Posterior cingulate gyrus (tissue), 11 donors: Measurements from ENCODE around the gene DNAL4.
A peak's percentile ranks its signal among the peaks of the same experiment; 100 is the strongest.

Experiments used
- DNase-seq, 10 donors: peaks; one replicate each; pipeline versions ENCODE4 v3.0.0 to v3.0.0-alpha.2; 2020 to 2021; ENCODE audit warnings: mixed read lengths in 3 of 10
- intact Hi-C: fragments of 100-400 bp; cut with DNase I; formaldehyde crosslinking; loops from one replicate; pipeline ENCODE4 v1.15.1; 2023

DNAL4 gene

DNA sequence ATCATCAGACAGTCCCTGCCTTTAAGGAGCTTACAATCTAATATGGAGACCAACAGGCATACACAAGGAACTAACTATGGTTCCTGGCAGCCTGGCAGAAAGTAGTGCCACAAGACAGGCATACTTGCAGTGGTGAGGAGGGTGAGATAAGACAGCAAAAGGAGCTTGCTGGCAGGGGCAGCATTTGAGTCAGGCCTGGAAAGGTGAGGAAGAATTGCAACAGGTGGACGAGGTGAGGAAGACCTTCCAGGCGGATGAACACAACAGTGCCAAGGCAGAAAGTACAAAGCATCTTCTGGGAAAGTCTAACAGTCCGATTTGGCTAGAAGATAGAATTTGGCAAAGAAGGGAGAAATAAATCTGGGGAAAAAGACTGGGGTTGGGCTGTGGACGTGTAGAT lies 4.3 kb downstream of the DNAL4 start:
- no peak for DNase-seq
- intact Hi-C loops = loop anchor here (5.0 kb wide), 1 partner anchor 43 kb away; no protein-coding TSS in a partner anchor

DNA sequence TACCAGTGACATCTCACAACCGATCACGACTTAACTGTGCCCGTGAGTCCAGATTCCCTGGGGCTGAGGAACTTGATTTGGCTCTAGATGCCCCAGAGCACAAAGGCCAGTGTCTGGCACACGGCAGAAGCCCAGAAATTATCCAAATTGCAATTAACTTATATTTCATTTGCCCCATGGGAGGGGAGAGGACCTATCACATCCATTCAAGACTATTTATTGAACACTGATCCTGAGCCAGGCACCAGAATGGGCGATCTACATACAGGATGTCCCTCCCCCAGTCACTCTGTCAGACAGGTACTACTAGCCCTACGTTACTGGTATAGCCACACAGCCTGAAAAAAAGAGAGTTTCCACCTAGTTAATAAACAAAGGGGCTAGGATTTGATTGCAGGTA lies 5.1 kb downstream of the DNAL4 start:
- no peak for DNase-seq
- intact Hi-C loops = loop anchor here (5.0 kb wide), 1 partner anchor 43 kb away; no protein-coding TSS in a partner anchor

- no peak for DNase-seq
- intact Hi-C loops = loop anchor here (5.0 kb wide), 1 partner anchor 44 kb away; no protein-coding TSS in a partner anchor
These were observed 5.7 kb downstream of the DNAL4 start for GRCh38 chr22:38788021-38788816.

DNA sequence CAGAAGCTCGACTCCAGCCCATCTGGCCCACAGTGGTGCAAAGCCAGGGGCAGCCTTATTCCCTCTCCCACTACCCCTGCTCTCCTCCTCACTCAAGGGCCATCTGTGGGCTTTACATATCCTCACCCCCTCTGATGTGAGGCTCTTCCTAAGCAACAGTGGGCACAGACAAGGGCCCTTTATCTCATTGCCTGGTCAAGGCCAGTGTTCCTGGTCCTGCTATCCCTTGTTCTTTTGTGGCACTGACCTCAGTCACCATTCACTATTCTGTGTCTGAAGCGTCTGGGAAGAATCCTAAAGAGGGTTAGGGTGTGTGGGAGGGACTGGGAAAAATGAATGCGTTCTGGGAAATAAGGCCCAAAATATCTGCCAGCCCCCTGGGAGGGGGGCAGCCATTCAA lies 7.3 kb downstream of the DNAL4 start:
- no peak for DNase-seq
- intact Hi-C loops = loop anchor here (5.0 kb wide), 1 partner anchor 46 kb away; no protein-coding TSS in a partner anchor

DNA sequence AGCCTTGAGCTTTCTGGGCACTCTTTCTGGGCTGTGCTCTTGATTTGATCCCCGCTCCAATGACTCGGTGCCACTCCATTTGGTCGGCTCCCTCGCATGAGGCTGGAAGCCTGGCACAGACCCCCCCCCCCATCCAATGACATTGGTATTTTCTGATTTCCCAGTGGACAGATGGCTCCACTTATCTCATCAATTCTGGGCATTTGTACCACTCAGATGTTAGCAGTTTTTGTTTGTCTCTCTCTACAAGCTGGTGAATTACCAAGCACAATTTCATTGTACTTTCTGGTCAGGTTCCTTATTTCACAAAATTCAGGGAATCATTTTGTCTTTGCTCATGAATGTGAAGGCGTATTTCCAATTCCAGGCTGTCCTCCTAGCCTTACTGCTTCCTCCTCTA lies 9.1 kb downstream of the DNAL4 start:
- DNase-seq = no peak
- intact Hi-C loops = loop anchor here (5.0 kb wide), 1 partner anchor 47 kb away; no protein-coding TSS in a partner anchor

DNA sequence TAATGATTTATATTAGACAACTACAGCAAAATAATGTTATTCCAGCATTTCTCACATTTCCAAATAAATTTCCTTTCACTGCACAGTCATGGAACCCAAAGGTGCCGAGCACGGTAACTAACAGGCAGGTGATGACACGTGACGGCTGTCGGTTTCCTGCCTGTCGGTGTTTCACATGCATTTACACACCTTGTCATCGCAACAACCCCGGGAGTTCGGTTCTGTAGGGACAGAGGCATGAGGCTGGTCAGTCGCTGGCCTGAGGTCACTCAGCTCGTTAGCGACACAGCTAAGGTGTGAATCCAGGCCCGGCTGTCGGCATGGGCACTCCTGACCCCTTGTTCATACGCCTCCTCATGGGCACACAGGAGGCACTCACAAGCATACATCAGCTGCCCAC lies 9.9 kb downstream of the DNAL4 start:
- intact Hi-C loops = no loop called here
- no peak for DNase-seq

- DNase-seq = peak in 4 of 10 donors; percentile 68 to 94 (median 92)
- intact Hi-C loops = no loop called here
These were observed 10.8 kb downstream of the DNAL4 start for GRCh38 chr22:38783095-38783615.

GRCh38 chr22:38782402-38783094 lies 11.4 kb downstream of the DNAL4 start:
- peak in 6 of 10 donors; percentile 58 to 89 (median 72) for DNase-seq
- intact Hi-C loops = no loop called here

GRCh38 chr22:38781033-38781432 lies 12.9 kb downstream of the DNAL4 start:
- intact Hi-C loops = no loop called here
- peak in 4 of 10 donors; percentile 46 to 90 (median 56) for DNase-seq

DNA sequence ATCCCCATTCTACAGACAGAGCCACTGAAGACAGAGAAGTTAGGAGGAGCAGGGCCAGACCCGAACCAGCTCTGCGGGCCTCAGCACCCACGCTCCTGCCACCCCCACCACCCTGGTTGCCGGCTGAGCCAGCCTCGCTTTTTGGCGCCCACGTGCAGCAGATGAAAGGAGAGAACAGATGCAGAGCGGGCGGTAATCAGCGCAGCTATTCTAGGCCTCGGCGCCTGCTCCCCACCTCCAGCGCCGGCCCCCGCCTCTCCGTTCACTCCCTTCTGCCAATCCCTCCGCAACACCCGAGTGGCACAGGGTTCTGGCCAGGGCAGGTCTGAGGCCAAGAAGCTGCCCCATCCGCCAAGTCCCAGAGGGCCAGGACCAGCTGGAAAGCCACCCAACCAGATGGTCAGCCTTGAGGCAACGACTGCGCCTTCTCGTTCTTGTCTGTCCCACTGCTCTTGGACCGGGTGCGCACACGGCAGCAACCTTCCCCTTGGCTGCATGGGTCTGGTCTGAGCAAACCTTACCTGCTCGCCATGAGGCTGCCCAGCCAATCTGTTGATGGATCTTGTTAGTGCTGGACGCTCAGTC lies 16.8 kb downstream of the DNAL4 start:
- intact Hi-C loops = no loop called here

GRCh38 chr22:38776086-38776485 lies 17.9 kb downstream of the DNAL4 start:
- DNase-seq = peak in 1 of 10 donors; percentile 52
- intact Hi-C loops = no loop called here

More for the DNA sequence above, 16.8 kb downstream of the DNAL4 start:
- DNase-seq = peak in 8 of 10 donors; percentile 62 to 96 (median 76)

DNA sequence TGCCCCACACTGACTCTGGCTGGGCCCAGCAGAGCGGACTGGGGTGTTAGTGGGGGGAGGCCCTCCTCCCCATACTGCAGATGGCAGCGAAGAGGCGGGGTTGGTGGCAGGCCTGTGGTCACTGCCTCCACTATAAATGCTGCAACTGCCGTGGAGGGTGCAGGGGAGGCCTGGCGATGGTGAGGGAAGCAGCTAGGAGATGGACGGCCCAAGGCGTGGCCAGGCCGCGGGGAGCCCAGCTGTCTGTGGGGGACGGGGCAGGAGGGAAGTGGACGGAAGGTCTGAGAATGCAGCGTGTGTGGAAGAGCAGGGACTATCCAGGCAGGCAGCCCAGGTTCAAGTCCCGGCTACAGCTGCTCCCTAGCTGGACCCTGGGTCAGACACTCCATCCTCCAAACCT lies 18.3 kb downstream of the DNAL4 start:
- intact Hi-C loops = no loop called here
- DNase-seq = no peak

DNA sequence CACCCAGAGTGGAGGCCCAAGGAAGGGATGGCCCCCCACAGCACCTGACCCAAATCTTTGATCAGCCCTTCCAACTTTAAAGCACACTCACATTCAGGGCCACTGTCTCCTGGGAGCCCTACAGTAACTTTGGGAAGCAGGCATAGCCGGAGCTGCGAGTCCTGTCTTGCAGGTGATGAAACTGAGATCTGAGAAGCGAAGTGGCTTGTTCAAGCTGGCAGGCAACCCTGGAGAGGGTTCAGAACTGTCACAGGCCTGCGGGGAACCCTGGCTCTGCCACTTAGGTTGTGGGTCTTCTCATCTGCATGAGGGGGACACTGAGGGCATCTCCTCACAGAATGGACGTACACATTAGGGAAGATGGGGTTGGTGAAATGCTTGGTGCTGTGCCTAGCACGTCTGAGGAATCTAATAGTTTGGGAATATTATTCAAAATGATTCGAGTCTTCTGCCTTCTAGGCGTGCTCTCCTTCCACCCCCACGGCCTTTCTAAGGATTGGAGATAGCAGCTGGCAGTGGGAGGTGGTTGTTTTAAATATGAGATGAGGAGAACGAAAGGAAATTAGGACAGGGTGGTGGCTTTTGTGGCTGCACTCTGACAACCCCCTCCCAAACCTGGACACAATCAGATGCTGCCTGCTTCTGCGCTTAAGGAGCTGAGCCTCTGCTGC lies 19.3 kb downstream of the DNAL4 start:
- DNase-seq = peak in 1 of 10 donors; percentile 79
- intact Hi-C loops = no loop called here

GRCh38 chr22:38773363-38773946 lies 20.5 kb downstream of the DNAL4 start:
- intact Hi-C loops = no loop called here

DNA sequence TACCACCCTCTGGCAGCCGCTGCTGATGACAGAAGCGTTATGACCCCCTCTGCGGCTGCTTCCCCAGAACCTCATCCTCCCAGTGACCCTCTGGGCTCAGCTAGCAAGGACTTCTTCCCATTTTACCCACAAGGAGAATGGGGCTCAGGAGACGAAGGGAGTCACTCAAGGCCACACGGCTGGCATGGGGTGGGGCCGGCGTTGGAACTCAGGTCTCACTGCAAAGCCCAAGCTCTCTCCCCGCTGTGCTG lies 21.4 kb downstream of the DNAL4 start:
- intact Hi-C loops = no loop called here
- no peak for DNase-seq

More at GRCh38 chr22:38773363-38773946, 20.5 kb downstream of the DNAL4 start:
- no peak for DNase-seq

GRCh38 chr22:38770257-38770949 lies 23.5 kb downstream of the DNAL4 start:
- DNase-seq = peak in 1 of 10 donors; percentile 63
- intact Hi-C loops = no loop called here

- intact Hi-C loops = loop anchor here (2.0 to 5.0 kb wide), 5 partner anchors 74 to 354 kb away; partner anchors contain the start of gene NPTXR
- DNase-seq = no peak
These were observed 25.9 kb downstream of the DNAL4 start for GRCh38 chr22:38768036-38768435.

- intact Hi-C loops = loop anchor here (5.0 kb wide), 4 partner anchors 75 to 355 kb away; partner anchors contain the start of gene NPTXR
- no peak for DNase-seq
These were observed 26.6 kb downstream of the DNAL4 start for GRCh38 chr22:38767313-38767712.

GRCh38 chr22:38766076-38766777 lies 27.7 kb downstream of the DNAL4 start:
- intact Hi-C loops = loop anchor here (5.0 kb wide), 4 partner anchors 76 to 356 kb away; partner anchors contain the start of gene NPTXR
- peak; percentile 51 to 95 (median 73) for DNase-seq
